GM19438 (cell line): ENCODE results near the gene SLC39A2.
"Not testable (repeated sequence)": the region's sequence is repeated elsewhere in the genome, so short reads cannot be mapped to it uniquely, and the experiment has no call there.

Experiments used
- ATAC-seq: cut with Tn5 transposase; IDR thresholded peaks from one replicate; pipeline ENCODE4 v1.9.1; 2021; ENCODE audit warnings: low read depth; ENCODE audit not compliant: unreplicated experiment

SLC39A2 gene

DNA sequence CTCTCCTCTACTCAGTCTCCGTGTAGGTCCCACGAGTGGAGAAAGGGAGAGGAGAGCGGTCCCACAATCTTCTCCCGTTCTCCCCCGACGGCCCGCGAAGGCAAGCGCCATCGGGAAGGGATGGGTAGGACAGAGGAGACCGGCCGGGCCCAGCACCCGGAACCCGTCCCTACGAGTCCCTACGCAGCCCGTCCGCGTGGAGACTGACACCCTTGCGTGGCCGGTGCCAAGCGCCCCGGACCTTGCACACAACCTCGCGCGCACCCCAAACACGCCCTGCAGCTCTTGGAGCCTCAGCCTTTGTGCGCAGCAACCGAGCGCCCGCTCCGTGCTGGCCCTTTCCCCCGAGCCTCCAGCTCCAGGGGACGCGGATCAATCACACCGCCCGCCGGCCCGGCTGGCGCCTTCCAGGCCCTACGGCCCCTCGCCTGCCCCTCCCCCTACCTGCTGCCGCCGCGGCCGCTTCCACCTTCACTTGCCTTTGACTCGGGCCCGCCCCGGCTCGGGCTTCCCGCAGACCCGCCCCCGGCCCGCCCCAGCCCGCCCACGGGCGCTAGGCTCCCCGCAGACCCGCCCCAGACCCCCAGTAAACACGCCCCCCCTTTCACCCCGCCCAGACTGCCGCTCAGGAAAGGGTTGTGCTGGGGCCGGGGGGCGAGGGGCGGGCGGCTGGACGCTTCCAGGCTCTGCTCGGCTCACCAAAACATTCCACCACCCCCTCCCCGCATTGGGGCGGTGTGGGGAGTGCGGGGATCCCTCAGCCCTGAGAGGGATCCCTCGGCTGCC is 25.7 kb downstream of the SLC39A2 start, which contains the start of gene NDRG2:
TSS of gene NDRG2 (minus strand) at position 477 of the 786 bp plus-strand sequence. CDS start 1,746 bp downstream, outside the sequence.
- no peak for ATAC-seq

- ATAC-seq: no peak
Observed at GRCh38 chr14:21025371-21026273, 26.5 kb downstream of the SLC39A2 start.

- ATAC-seq: no peak
Observed at GRCh38 chr14:21026274-21026987, 27.3 kb downstream of the SLC39A2 start.

GRCh38 chr14:21026988-21027315 is 27.9 kb downstream of the SLC39A2 start:
- ATAC-seq: no peak

GRCh38 chr14:21029917-21030316 is 30.8 kb downstream of the SLC39A2 start, which contains the start of gene TPPP2:
TPPP2 (plus strand) TSS chr14:21030217; CDS start chr14:21030582, 365 bp downstream.
- ATAC-seq: no peak

GRCh38 chr14:21030531-21030930 is 31.4 kb downstream of the SLC39A2 start:
- ATAC-seq: no peak

DNA sequence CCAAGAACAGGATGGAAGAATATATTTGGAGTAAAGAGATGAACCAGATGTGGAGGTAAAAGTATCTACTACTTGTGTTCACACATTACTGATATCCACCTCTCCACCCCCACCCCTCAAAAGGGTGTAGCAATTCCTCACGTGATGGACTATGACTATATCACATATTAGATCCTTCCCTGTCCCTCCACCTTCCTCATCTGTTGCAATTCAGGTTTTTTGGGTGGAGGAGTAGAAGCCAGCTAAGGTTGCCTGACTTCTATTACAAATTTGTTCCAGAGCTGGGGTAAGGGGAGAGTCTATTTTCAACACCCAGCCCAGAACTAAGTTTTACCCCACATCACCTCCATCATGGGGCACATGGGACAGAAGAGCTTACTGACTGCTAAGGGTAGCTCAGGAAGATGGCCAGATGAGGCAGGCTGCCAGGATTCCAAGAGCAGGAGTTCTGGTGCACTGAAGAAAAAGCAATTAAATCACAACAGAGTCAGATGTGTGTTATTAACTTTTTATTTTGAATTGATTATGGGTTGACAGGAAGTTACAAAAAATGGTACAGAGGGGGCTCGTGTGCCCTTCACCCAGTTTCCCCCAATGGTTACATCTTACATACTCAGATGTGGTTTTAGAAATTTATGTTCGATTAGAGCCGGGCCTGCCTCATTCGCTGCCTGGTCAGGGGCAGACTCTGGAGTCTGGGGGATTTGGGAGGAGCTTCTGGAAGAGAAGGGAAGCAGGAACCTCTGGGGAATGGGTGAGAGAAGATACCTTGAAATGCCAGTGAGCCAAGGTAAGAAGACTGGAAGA is 33.4 kb downstream of the SLC39A2 start:
- no peak for ATAC-seq

DNA sequence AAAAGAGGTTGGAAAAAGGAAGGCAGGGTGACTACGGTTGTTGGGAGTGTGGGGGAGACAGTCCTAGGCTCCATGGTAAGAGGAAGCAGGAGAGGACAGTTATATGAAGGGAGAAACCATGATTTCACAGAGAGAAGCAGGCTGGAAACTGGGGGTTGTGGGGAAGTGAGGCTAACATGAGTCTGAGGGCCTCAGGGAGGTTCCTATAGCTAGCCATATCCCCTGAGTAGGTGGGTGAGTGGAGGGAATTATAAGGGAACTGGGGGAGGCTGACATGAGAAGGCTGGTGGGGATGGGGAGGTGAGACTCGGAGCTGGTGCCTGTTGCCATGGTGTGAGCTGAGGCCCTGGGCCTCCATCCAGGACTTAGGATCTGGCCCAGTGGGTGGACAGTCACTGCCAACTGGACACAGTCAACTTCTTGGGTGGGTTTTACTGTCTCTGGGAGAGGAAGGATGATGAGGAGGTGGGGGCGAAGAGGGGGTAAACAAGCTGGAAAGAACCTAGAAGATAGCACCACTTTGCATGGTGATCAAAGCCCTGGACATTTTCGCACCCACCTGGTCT is 34.1 kb downstream of the SLC39A2 start:
- ATAC-seq: no peak

- no peak for ATAC-seq
Observed at GRCh38 chr14:21034707-21035106, 35.6 kb downstream of the SLC39A2 start, which contains the start of gene RNASE13. RNASE13 (minus strand) TSS chr14:21034807; CDS start chr14:21034288, 519 bp downstream.

DNA sequence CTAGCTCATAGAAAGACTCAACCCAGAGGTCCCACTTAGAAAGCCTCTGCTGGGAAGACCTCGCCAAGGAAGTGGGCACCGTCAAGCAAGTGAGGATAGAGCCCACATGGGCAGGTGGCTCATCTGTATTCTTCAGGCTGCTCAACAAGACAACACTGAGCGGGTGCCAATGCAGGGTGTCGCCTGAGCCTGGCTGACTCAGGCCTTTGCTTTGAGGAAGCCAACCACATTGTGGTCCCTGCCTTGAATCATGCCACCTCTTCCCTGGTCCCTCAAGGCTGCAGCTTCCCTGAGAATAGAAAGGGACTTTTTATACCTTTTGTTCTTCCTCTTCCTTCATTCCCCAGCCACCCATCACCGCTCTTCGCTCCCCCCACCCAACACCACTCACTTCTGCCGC is 37.7 kb downstream of the SLC39A2 start:
- no peak for ATAC-seq

DNA sequence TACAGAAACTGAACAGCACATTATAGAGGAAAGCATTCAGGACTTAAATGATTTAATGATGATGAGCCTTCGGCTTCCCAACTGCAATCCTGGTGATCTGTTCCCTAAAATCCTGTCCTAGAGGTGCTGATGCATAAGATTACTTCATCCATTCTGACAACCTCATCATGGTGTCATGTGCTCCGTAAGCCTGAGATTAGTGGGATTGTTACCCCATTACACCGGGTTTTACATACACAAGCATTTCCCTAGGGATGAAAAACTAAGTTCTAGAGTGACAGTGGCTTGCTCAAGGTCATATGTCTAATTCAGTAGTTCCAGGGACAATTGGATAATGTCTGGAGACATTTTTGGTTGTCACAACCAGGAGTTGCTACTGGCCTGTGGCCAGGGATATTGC is 38.1 kb downstream of the SLC39A2 start:
- no peak for ATAC-seq

DNA sequence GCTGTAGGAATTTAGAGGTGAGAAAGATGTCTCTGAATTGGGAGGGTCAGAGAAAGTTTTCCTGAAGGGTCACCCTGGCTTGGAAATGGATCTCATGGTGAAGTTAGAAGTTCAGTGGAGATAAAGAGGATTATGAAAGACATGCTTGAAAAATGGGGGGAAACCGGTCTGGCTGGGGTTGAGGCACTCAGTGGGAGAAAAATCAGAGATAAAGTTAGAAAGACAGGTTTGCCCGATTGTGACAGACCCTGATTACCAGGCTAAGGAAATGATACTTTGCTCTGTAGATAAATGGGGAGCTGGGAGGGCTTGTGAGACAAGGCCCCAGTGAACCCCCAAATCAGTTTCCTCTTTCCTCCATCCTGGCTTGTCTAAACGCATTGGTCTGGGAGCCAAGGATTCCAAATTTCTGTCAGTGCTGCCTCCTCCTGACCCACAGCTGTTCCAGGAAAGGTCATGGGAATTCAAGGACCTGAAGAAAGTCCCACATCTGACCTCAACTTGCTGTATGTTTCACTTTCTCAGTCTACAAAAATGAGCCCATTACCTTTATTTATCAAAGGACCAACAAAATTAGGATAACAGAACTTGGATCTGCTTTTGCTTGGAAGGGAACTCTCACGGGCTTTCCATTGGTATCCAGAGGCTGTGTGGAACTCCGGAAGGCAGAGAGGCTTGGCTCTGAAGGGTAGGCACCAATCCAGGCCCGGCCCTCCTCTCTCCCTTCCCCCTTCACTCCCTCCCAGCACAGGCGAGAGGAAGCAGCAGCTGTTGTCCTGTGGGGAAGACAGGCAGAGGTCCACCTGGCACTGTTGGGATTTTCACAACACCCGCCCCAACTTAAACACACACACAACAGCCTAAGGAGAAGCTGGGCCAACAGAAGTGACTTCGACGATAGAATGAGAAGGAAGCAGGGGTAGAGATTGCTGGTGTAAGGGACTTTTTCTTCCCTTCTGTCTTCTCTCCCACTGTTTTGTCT is 39.6 kb downstream of the SLC39A2 start:
- ATAC-seq: no peak

GRCh38 chr14:21039585-21040369 is 40.7 kb downstream of the SLC39A2 start:
- ATAC-seq: no peak

DNA sequence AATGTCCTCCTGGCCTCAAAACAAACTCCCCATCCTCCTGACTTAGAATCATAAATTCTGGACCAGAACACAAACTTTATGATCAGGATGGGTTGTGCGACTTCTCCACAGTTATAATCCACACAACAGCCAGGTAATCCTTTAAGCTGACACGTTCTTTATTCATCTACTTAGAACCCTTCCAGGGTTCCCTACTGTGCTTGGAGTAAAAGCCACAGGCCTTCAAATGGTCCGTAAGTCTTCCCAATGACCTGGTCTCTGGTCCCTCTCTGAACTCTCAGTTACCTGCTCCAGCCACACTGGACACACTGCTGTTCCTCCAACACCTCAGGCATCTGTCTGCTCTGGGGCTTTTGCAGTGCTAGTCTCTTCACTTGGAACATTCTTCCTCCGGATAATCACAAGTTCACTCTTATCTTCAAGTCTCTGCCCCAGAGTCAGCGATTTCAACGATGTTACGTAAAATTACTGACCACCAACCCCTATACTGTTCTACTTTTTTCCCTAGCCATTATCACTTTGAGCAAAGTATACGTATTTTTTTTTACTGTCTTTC is 41.4 kb downstream of the SLC39A2 start:
- no peak for ATAC-seq

- ATAC-seq: not testable (repeated sequence)
Observed at GRCh38 chr14:21040941-21041340, 41.8 kb downstream of the SLC39A2 start.

GRCh38 chr14:21041676-21042433 is 42.8 kb downstream of the SLC39A2 start, which contains the start of gene RNASE7:
RNASE7 (plus strand) TSS chr14:21042362; CDS start chr14:21042993, 631 bp downstream.
- no peak for ATAC-seq
